Renal pelvis (tissue), 4 donors: ENCODE data around the gene TNC. TPM values are rescaled to one million over a fixed set of nuclear protein-coding genes. Genes with fewer than 3 reads are reported as not detected.

Experiments
- DNase-seq: peaks from one replicate; pipeline ENCODE4 v3.0.0-alpha.2; 2013
- polyA plus RNA-seq, 3 donors: library from polyadenylated mRNA; unstranded; fragments of 120-200 nt; gene quantifications; one replicate each; pipeline ENCODE4 v1.2.1, GENCODE V29; 2013; ENCODE audit not compliant: insufficient read length in 3 of 3

The TNC gene
- polyA plus RNA-seq, 3 donors, result 326 to 403 (median 331) TPM

DNA sequence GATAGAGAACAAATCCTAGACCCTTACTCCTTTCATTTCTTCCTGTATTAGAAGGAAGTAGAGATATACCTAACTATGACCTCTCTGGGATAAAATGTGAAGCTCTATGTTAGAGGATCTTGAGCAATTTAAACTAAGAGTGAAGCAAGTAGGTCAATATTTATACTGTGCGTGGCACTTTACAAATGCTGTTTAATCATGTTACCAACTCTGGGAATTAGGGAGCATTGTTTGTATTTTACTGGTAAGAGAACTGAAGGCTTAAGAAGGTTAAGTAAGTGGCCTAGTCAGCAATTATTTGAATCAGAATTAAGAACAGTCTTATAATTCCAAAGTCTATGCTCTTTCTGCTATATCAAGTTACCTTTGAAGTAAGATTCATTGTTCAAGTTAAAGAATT, 12.0 kb downstream of the TNC start:
- DNase-seq, result no peak

DNA sequence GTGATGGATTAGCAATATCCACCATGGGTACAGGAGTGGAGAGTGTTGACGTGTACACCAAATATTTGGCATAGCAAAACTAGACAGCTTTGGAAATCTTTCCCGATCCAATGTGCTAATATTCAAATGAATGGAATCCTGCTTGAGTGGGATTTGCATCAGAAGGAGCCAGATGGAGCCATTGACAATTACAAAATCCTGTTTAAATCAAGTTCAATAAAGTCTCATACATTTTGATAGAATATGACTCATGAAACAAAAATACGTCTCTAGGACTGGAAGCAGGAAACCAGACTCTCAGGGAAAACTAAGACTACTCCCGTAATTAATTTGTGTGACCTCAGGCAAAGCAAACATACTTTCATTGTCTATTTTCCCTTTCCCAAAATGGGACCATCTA, 13.0 kb downstream of the TNC start:
- no peak for DNase-seq

DNA sequence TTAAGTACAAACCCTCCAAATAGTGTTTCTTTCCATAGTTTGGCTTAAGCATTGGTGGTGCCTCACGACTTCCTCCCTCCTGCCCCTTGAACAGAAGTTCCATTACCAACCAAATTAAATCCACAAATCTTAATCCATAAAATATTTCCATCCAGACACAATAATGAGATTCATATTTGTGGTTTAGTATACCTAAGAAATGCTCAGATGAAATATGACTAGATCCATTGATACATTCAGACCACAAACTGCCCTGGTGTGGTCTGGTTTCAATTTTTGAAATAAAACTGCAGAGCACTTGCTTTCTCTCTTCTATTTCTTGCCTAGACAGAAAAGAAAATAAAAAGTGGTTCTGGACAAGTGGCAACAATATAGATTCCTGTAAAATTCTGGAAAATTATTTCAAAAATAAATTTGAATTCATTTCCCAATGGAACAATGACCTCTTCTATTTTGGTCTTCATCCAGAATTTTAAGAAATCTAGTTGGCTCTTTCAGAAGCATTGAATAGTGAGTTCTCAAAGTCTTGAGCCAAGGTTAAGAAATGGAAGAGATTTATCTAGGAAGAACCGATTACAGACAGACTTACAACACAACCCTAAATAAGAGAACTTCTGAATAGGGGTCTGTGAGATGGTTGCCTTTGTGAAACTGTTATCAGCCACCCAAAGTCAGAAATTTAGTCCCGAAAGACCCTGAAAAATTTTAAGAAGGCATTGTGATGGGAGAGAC, 14.0 kb downstream of the TNC start:
- DNase-seq, result no peak

DNA sequence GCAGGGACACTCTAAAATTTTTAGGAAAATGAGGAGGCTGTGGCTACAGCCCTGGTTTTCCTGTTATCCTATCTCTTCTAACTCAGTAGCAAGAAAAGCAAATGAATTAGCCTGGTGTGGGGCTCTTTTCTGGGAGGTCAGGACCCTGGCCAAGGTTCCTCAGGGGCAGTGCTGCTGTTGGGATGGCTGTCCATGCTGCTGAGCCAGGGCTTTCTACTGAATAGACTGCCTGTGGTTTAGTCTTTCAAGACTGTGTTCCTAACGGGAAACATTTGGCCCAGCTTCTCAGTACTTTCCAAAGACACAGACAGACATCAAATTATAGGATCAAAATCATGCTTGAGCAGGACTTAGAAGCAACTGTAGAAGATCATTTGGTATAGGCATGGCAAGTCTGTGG, 18.1 kb downstream of the TNC start:
- no peak for DNase-seq

DNA sequence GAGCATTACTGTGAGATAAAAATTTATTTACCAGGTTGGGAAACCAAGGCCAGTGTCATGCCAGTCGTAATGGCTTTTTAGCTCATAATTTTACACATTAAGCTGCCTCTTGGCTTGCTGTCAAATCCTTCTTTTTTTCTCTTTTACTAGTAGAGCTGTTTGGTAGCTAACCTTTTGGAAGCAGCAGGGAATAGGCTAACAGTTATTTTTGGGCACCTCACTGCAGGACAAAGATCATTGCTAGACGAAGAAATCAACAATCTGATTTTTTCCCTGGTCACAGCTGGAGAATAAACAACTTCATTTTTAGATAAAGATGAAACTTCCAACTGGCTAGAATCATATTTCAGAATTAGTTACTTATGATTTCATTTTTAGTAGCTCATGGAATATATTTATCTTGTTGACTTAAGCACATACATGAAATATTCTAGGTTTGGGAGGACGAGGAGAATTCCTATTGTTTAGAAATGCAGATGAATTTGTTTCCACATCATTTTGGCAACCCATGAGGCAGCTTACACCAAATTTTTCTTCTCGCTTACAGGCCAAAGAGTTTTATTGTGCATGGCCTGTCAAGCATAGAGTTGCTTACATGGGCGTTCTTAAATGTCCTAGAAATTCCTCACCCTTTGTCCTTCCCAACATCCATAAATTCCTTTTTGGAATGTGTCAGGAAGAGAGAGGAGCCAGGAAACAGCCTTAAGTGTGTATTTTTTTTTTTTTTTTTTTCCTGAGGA, 19.6 kb downstream of the TNC start:
- peak; percentile 84 for DNase-seq

DNA sequence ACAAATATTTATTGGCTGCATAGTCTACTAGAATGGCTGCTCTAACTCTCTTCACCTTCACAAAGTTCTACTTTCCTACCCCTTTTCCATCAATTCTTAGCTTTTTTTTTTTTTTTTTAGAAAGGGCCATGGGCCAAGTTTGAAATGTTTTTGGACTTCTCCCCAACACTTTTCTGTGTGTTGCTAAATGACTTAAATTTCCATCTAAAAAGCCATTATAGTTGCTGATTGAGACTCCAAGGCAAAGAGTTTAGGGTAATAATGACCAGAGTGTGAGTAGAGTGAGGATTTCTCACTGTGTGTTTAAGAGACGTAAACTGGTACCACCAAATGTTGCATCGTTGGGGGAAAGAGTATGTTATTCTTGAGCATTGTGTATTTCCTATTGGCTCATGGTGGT, 24.4 kb downstream of the TNC start:
- DNase-seq, result no peak

DNA sequence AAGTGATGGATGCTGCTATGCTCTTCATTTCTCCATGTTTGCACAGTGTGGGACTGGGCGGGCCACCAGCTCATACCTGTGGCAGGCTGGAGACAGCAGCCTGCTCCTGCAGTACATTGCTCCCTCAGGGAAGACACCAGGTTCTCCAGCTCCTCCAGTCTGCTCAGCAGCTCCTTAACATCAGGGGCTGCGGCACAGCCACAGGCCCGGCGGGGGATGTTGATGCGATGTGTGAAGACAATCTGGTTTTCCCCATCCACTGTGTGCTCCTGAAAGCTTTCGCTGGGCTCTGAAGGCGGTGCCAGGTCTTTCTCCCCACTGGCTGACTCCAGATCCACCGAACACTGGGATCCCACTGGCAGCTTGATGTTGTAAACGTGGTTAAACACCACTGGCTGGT, 27.5 kb downstream of the TNC start:
- no peak for DNase-seq

DNA sequence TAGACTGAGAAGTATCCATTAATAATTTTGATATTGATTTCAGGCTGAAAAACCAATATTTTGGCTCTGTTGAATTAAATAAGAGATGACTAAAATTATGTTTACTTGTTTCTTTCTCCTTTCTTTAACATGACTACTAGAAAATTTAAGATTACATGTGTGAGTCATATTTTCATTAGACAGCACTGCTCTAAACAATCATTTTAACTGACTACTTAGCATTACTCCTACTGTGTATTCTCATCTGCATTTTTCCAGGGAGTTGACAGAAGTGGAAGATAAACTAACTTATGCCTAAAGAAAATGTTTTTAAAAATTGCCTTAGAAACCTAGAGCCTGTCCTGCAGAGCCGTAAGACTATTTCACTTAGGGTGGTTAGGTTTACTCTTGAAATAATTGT, 29.1 kb downstream of the TNC start:
- no peak for DNase-seq

DNA sequence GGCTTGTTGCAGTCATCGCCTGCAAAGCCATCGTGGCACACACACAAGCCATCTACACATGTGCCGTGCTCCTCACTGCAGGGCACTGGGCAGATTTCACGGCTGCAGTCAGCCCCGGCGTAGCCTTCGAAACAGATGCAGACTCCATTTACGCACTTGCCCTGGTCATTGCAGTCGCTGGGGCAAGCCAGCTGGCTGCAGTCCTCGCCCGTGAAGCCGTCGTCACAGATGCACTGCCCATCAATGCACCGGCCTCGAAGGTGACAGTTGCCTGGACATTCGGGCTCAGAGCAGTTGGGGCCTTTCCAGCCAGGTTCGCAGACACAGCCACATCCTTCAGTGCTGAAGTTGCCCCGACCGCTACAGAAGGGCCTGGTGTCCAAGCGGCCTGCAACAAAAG, 31.1 kb downstream of the TNC start:
- no peak for DNase-seq

DNA sequence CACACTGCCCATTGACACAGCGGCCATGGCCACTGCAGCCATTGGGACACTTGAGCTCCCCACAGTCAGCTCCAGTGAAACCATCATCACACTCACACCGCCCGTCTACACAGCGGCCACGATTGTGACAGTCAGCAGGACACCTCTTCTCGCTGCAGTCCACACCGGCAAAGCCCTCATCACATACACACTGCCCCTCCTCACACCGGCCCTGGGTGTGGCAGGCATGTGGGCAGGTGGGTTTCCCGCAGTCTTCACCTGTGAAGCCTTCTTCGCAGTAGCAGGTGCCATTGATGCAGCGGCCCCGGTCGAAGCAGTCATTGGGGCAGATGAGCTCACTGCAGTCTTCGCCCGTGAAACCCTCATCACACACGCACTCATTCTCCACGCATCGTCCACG, 31.5 kb downstream of the TNC start:
- DNase-seq, result no peak

DNA sequence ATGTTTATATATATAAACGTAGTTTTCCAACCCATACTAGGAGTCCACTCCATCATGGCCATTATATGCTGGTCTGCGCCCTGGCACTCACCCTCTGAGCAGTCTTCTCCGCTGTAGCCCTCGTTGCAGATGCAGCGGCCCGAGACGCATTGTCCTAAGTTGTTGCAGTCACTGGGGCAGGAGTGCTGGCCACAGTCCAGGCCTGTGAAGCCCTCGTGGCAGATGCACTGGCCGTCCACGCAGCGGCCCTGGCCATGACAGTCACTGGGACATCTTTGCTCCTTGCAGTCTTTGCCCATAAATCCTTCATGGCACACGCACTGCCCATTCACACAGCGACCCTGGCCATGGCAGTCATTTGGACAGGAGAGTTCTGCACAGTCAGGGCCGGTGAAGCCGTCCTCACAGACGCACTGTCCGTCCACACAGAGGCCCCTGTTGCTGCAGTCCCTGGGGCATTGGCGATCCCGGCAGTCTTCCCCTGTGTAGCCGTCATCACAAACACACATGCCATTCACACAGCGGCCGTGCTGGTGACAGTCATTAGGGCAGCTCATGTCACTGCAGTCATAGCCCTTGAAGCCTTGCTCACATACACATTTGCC, 32.1 kb downstream of the TNC start:
- no peak for DNase-seq

DNA sequence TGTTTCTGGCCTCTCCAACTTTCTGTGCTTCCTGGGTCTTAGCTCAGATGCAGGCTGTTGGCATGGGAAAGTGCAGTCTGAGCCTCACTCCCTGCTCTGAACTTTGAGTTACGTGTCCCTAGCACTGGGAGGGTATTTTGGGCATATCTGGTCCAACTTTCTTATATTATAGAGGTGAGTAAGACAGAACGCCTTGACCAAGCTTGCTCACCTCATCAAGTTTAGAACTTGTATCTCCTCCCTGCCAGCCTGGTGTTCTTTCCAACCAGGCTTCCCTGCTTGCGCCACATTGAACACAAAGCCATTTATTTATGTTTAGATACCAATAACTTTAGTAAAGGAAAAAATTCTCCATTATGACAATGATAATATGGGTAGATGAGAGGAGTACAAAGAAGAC, 33.2 kb downstream of the TNC start:
- no peak for DNase-seq

DNA sequence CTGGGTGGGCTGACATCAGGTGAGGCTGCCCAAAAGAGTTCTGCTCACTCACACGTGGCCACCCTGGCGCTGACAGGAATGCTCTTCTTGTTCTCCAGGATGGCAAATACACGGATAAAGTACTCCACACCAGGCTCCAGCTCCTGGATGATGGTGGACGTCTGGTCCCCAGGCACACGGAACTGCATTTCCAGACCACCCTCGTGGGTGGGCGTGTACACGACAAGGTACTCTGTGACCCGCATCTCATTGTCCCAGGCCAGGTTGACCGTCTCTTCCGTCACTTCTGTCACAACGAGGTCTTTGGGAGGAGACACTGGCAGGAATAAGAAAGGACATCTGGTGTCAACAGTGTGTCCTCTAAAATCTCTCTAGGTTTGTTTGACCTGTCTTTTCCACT, 33.8 kb downstream of the TNC start:
- no peak for DNase-seq

DNA sequence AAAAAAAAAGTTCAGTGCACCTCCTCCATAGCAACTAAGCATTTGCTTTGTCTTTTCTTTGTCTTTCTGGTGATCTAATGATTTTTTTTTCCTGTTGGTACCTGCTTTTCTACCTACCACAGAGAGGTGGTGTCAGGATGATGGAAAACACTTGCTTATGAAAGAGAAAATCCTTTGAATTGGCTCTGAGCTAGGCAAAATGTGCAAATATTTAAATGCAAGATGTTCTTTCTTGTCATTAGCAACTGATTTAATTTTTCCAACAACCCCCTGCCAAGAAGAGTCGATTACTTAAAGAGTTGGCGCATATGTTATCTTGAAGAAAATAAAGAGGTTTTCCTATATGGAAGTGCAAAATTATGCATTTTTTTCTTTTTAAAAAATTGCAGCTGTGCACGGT, 37.7 kb downstream of the TNC start:
- no peak for DNase-seq

DNA sequence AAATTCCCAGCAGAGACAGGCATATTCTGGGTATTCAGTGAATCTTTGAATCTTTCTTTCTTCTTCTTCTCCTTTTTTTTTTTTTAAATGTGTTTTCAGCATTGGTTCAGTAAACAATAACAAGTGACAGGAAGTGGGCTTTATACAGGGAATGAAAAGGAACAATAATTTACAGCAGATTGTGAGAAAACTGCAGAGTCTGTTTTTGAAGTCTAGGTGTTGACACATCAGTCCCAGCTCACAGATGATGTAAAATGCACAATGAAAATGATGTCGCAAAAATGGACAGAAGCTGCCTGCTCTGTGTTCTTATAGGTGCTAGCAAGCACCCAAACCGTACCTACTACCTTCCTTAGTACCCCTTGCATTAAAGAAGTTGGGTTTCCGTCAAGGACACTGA, 38.8 kb downstream of the TNC start:
- DNase-seq, result no peak

DNA sequence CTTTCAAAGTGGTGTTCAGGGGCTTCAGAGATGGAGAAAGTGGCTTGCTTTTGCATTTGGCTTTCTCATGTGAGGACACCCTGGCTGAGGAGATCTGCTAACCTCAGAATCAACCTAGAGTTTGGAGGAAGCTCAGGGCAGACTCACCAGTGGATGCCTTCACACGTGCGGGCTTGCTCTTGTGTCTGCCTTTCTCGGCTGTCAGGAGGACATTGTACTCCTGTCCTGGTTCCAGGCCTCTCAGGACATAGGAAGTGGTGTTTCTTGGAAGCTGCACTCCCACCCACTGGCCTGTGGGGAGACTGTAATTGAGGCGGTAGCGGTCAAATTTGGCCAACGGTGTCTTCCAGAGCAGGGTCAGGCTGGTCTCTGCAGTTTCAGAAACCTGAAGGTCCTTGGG, 44.5 kb downstream of the TNC start:
- no peak for DNase-seq

DNA sequence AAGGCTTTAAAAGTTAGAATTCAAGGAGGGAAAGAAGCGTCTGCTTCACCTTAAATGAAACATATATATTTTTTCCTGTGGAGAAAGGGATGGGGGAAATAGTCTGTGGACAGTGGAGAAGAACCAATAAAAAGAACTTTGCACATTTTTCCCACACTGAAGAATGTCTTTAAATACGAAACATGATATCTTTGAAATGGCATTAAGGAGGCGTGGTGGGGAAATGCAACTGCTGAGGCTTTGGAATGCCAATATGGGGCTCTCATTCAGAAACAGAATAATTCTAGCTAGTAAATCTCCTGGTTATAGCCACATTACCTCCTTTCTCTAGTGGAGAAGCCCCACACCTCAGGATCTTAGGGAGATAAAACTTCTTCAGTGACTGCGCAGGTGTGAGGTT, 46.8 kb downstream of the TNC start:
- DNase-seq, result peak; percentile 21

DNA sequence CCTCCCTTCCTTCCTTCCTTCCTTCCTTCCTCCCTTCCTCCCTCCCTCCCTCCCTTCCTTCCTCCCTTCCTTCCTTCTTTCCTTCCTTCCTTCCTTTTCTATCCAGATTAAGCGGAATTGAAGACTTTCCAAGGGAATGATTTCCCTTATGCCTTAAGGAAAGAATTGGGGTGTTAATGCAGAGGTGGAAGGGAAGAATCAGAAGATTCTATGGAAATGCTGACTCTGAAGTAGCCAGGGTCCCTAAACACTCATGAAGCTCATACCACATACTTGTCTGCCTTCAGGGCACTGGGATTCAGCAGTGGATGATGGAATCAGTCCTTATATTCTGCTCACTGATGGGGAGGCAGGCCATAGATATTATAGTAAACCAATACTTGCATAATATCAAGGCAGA, 48.2 kb downstream of the TNC start:
- DNase-seq, result no peak

DNA sequence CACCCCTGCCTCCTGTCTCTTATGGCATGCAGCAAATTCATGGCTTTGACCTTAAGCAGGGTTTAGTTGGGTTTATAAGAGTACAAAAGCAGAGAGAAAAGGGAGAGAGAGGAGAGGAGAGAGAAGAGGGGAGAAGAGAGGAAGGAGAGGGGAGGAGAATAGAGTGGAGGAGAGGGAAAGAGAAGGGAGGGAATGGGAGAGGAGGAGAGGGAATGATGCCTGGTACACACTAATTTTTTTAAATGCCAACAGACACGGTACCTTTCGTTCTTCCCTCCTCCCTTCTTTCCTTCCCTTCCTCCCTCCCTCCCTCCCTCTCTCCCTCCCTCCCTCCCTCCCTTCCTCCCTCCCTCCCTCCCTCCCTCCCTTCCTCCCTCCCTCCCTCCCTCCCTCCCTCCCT, 48.7 kb downstream of the TNC start:
- DNase-seq, result no peak

DNA sequence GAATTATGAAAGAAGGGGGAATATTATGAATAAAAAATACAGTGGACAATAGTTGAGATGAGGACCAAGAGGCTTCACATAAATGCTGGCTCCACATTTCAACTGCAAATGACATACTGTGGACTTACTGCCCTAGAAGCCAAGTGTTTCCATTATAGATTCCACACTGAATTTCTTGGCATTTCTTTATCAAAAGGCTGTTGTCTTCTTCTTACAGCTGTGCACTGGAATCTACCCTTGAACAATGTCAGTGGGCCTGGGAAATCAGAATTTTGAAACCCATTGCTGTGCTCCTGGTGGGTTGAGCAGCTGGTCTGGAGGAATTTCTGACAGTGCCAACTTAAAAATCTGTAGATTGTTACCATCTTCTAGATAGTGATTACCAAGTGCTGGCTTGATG, 49.9 kb downstream of the TNC start:
- no peak for DNase-seq

DNA sequence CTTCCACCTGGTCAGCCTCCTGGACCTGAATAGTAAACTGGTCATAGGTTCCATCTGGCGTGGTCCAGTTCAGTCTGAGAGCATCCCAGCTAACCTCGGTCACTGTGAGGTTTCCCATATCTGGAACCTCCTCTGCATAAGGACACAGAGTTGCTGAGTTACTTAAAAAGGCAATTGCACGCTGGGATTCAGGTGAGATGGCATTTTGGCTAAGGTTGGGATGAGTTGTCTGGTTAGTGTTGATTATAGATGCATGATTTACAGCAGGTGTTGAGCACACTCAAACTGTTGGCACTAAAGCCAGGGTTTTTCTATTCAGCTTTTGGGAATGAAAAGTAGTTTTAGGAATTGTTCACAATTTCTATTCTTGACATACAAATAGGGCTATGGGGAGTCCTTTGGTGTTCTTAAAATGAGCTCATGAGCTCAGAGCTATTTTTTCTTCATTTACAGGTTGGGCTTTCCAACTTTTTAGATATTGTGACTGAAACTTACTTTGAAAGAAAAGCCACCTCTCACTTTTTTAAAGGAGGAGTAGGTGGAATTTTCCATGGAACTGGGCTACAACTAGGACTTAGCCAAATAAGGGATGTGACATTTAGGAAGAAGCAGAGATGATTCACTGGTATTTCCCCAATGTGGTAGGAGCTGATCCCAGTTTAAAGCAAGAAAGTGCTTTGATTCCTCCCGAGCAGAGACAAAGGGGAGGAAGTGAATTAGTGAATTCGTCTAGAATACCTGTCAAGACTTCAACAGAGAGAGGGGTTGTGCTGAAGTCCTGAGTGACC, 54.7 kb downstream of the TNC start:
- DNase-seq, result no peak

DNA sequence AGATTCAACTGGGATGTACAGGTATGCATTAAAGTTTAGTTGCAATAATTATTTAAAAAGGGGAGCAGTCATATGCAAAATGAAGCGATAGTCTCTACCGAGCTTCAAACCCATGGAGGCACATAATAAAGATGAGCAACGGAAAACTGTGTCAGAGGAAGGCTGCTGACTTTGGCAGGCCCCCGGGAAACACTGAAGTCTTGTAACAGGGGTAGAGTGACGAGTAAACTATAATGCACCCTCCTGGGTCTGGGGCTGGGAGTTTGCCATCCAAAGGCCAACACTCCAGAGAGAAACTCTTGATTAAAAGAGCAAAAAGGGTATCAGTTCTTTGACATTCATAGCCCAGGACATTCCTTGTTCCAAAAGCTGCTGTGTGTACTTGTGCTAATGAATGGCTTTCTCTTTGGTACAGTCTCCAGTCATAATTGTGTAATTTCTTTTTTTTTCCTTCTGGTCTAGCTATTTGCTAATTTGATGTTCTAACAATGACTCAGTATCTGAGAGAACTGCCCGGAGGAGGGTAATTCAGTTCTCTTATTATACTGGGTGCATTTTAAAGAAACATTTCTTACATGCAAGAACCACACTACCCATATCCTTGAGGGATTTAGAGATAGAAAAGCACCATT, 59.2 kb downstream of the TNC start:
- DNase-seq, result no peak
